Right renal pelvis (tissue), 4 donors: ENCODE data around the gene RNF141. TPM values are rescaled to one million over a fixed set of nuclear protein-coding genes. Genes with fewer than 3 reads are reported as not detected.
A peak's percentile ranks its signal among the peaks of the same experiment; 100 is the strongest.

Source experiments
- DNase-seq, 4 donors: peaks; one replicate each; pipeline ENCODE4 v3.0.0-alpha.2; 2013; ENCODE audit warnings: low read depth in 4 of 4, low spot score in 3 of 4, missing footprints in 1 of 4
- polyA plus RNA-seq, 4 donors: library from polyadenylated mRNA; unstranded; fragments of 120-200 nt; gene quantifications; one replicate each; pipeline ENCODE4 v1.2.1, GENCODE V29; 2013; ENCODE audit not compliant: insufficient read length in 4 of 4

RNF141 gene
- polyA plus RNA-seq, 4 donors = 39.5 to 54.3 (median 50.7) TPM

DNA sequence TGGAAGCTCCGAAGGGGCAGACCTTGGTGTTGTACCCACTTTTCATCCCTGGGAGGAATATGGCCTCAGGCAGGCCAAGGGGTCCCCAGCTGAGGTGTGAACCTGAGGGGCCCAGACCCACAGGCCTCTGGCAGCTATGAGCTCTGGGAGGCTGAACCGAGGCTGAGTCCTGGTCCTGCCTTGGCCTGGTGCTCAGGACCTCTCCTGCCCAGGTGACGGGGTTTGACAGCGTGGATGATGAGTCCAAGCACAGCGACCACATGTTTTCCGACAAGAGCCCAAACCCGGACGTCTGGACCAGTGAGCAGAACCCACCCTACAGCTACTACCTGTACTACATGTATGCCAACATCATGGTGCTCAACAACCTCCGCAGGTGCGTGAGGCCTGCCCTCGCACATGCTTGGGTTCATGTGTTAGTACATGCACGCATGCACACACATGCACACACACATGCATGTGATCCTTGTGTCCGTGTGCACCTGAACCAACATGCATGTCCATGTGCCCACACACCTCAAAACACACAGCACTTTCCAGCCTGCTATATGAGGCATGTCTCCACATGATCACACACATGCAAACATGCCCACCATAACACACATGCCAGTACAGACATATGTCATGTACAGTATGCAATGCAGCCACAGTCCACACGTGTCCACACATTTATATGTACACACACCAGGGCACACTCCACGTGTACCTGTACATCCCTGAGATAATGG, 40.9 kb downstream of the RNF141 start:
- no peak for DNase-seq

DNA sequence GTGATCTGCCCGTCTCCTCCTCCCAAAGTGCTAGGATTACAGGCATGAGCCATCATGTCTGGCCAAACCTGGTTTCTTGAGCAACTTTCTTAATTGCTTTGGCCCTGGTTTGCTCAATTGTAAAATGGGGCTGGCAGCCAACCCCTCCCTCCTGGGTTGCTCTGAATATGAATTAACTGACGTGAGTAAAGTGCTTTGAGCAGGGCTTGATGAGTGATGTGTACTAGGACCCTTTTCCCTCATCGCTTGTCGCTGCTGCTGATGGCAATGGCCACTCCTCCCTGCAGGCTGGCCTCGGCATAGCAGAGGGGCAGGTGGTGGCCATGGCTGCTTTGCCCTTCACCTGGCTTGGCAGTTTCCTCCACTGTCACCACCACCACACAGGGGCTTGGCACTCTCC, 41.5 kb downstream of the RNF141 start:
- no peak for DNase-seq

GRCh38 chr11:10498426-10499250, 42.3 kb downstream of the RNF141 start:
- DNase-seq = no peak

DNA sequence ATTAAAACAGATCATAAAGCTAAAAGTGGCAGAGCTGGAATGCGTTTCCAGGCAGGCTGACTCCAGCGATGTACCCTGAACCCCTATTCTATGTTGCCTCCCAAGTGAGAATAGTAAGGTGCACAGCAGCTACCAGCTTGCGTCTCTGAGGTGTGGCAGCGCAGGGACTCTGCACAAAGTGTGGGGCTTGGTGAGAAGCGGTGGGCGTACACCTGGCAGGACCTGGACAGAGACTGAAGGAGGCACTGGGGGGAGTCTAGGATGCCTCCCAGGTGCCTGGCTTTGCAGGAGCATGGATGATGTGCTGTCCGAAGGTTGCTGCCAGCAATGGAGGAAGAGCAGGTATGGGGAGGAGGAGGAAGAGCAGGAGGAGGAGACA, 43.0 kb downstream of the RNF141 start:
- no peak for DNase-seq

DNA sequence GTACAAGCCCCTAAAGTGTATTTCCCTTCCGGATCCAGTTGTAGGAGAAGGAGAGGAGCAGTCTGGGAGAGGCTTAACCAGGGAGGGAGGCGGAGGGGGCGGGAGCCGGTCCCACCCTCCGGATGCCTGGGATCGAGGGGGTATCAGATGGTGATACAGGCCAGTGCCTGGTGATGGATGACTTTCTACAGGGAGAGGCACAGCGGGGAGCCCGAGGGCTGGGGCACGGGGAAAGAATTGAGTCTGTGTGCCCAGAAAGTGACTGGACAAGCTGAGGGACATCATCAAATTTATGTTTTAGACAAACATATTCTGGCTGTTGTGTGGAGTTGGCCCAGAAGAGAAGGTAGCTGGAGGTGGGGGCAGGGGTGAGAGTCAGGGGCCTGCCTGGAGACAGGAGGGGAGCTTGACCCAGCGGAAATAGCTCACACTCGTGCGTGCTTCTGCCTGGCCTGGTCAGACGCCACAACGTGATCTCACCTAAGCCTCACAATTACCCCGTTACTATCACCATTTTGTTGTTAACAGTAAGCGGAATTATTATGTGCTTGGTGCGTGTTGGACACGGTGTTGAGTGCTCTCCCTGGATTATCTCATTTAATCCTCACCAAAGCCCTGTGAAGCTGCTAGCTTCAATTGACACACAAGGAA, 43.5 kb downstream of the RNF141 start:
- no peak for DNase-seq

DNA sequence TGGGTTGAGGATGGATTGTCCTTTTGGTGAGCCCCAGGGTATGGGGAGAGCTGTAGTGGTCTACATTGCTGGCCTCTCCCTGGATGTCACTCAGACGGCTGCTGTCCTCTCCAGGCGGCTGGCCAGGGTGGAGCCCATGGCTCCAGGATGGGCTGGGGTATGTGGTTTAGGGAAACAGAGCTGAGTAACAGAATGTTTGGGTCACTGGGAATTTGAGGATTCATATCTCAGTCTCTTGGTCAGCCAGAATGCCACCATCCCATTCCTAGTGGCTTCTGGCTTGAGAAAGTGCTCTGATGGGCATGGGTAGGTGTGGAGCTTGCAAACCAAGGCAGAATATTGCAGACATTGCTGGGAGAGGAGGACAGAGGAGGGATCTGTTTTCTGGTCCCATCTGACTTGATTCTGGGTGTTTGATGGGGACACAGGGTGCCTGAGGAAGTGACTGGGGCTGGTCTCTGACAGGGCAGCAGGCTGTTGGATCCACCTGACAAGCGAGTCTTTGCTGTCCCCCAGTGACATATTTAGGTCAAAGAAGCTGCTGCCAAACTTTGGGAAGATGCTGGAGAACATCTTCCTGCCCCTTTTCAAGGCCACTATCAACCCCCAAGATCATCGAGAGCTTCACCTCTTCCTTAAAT, 44.6 kb downstream of the RNF141 start:
- DNase-seq = no peak

- no peak for DNase-seq
Observed at GRCh38 chr11:10495464-10495786, 45.6 kb downstream of the RNF141 start.

GRCh38 chr11:10494636-10495463, 46.1 kb downstream of the RNF141 start:
- no peak for DNase-seq

DNA sequence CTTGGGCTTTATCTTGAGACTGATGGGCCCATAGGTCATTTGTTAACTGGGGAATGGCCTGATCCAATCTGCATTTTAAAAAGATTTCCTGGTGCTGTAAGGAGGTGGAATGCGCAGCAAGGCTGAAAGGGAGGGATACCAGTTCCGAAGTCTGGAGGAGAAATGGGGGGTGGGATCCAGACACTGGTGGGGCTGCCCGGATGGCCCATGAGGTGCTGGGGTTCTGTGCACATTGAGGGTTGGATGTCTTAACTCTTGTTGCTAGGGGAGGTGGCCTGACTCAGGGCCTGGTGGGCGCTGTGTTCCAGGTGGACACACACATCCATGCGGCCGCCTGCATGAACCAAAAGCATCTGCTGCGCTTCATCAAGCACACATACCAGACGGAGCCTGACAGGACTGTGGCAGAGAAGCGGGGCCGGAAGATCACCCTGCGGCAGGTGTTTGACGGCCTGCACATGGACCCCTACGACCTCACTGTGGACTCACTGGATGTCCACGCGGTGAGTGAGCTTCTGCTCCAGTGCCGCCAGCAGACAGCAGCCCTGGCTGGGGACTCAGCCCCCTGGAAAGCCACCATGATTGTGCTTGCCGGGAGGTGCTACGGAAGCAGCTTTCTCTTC, 47.8 kb downstream of the RNF141 start:
- DNase-seq = no peak

DNA sequence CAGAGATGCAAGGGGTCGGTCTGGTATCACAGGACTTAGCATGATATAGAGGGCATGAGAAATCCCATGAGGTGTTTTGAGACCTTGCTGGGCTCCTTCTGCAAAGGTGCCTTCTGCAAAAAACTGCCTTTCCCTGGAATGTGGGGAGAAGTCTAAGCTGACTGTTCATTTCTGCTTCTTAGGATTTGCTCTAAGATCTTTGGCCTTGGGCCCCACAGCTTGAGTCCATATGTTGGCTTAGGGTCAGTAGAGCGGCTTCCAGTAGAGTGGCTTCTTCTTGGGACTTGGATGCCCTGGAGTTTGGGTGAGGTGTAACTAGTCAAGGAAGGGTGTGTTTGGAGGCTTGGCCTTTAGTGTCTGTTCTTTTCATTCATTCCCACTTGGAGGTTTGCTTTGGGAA, 48.9 kb downstream of the RNF141 start:
- DNase-seq = no peak

- DNase-seq = peak in 1 of 4 donors; percentile 20
Observed at GRCh38 chr11:10490398-10491241, 50.4 kb downstream of the RNF141 start.

DNA sequence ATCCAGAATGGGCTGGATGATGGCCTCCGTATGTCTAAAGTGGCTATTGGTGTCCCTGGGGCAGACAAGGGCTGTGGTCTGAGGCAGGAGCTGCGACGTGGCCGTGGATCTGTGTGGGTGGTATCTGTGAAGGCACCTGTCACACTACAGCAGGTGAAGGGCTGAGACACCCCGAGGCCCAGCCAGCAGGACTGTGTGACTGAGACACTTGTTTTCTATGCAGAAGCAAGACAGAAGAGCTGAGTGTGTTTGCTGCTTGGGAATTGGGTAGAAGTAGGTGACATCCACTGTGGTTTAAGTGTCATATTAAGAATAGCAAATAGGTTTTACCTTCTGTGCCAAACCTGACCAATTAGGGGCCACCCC, 51.0 kb downstream of the RNF141 start:
- DNase-seq = no peak

GRCh38 chr11:10488934-10489691, 51.9 kb downstream of the RNF141 start:
- DNase-seq = no peak

GRCh38 chr11:10488121-10488933, 52.7 kb downstream of the RNF141 start:
- DNase-seq = no peak

DNA sequence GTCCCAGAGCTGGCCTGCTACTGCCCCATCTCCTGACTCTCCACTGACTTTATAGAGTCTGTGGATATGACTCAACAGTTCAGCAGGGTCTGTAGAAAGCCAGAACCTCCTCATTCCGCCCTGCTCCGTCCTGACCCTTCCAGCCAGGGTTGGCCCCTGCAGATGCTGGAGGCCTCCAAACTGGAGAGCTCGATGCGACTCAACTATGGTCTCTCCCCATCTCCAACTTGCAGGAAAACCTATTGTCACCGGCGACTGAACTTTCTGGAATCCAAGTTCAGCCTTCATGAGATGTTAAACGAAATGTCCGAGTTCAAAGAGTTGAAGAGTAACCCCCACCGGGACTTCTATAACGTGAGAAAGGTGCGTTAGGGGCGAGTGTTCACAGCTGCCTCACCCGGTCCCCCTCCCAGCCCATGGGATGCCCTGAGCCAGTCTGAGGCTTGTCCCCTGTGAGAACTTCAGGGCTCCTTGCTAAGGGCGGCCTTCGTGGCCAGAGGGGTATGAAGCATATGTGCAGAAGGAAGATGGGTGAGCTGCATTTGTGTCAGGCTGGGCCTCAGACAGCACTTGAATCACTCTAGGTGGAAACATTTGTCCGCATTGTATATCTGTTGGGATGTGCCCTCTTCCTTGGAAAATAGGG, 53.9 kb downstream of the RNF141 start:
- DNase-seq = no peak

DNA sequence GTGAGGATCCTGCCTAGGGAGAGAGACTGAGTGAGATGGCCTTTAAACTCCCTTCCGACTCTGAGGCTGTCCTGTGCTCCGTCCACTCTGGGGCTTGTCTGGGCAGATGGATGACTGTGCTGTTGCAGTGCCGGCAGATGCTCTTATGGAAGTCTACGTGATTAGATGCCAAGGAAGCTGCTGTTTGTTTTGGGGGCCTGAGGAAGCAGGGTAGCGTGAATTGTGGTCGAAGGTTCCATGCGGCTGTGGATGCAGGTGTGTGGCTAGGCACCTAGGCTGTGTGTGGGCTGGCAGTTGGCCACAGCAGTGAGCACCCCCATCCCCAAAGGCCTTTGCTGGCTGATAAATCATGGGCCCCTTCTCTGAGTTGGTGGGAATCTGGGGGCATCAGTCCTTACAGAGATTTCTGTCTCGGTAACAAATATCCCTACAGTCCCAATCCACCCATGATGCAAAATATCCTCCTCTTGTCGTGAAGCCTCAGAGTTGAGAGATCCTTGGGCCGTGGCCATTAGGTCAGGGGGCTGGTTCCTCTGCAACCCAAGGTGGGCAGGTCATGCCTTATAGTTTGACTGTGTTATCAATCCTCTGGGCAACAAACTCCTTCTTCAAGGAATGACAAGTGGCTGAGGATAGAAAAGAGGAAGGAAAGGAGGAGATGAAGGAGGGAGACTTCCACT, 54.7 kb downstream of the RNF141 start:
- no peak for DNase-seq
